Neural progenitor cell (in vitro differentiated cells): ENCODE results near the gene KIAA0753. TPM values are rescaled to one million over a fixed set of nuclear protein-coding genes. Genes with fewer than 3 reads are reported as not detected.
"Not testable (repeated sequence)": the region's sequence is repeated elsewhere in the genome, so short reads cannot be mapped to it uniquely, and the experiment has no call there.

Experiments used
- DNase-seq: peaks from one replicate; pipeline ENCODE4 v3.0.0-alpha.2; 2016; ENCODE audit warnings: low spot score
- H2AFZ ChIP-seq: fragments of 200-600 bp; sonication (generic); replicated peaks from 2 replicates; pipeline ENCODE4 v1.6.1; 2016; ENCODE audit warnings: antibody characterized with exemption
- H3F3A ChIP-seq: fragments of 200-600 bp; sonication (generic); 2 replicates; pipeline ENCODE4 v1.6.1; 2016; ENCODE audit warnings: antibody characterized with exemption, low read depth
- H3K27ac ChIP-seq: fragments of 200-600 bp; sonication (generic); 2 replicates; pipeline ENCODE4 v1.5.1; 2016; ENCODE audit warnings: mild to moderate bottlenecking
- H3K27me3 ChIP-seq: fragments of 200-600 bp; sonication (generic); 2 replicates; pipeline ENCODE4 v1.6.1; 2016; ENCODE audit warnings: mild to moderate bottlenecking, moderate library complexity
- H3K36me3 ChIP-seq: fragments of 200-600 bp; sonication (generic); 2 replicates; pipeline ENCODE4 v1.5.1; 2016
- H3K4me1 ChIP-seq: fragments of 200-600 bp; sonication (generic); 2 replicates; pipeline ENCODE4 v1.6.1; 2016; ENCODE audit warnings: mixed run types
- H3K4me2 ChIP-seq: fragments of 200-600 bp; sonication (generic); 2 replicates; pipeline ENCODE4 v1.6.1; 2016
- H3K4me3 ChIP-seq: fragments of 200-600 bp; sonication (generic); 2 replicates; pipeline ENCODE4 v1.5.1; 2016
- H3K79me2 ChIP-seq: fragments of 200-600 bp; sonication (generic); 2 replicates; pipeline ENCODE4 v1.6.1; 2016; ENCODE audit warnings: low read depth
- H3K9ac ChIP-seq: fragments of 200-600 bp; sonication (generic); 2 replicates; pipeline ENCODE4 v1.6.1; 2016
- H3K9me3 ChIP-seq: fragments of 200-600 bp; sonication (generic); 2 replicates; pipeline ENCODE4 v1.5.1; 2016; ENCODE audit warnings: low read depth
- H4K20me1 ChIP-seq: fragments of 200-600 bp; sonication (generic); 2 replicates; pipeline ENCODE4 v1.6.1; 2016; ENCODE audit warnings: low read depth
- H3K27ac Mint-ChIP-seq: 3 replicates; pipeline ENCODE4 v1.8.0; 2021; ENCODE audit warnings: mixed read lengths
- H3K27me3 Mint-ChIP-seq: 2 replicates; pipeline ENCODE4 v1.8.0; 2022; ENCODE audit warnings: low read depth, mild to moderate bottlenecking, inconsistent platforms, moderate library complexity, mixed read lengths; ENCODE audit not compliant: insufficient read depth
- H3K36me3 Mint-ChIP-seq: 3 replicates; pipeline ENCODE4 v1.8.0; 2021; ENCODE audit warnings: mixed read lengths
- H3K4me1 Mint-ChIP-seq: 3 replicates; pipeline ENCODE4 v1.8.0; 2021; ENCODE audit warnings: mixed read lengths
- H3K4me3 Mint-ChIP-seq: 3 replicates; pipeline ENCODE4 v1.8.0; 2021; ENCODE audit warnings: mild to moderate bottlenecking, moderate library complexity, mixed read lengths
- H3K9me3 Mint-ChIP-seq: 3 replicates; pipeline ENCODE4 v1.8.0; 2020; ENCODE audit warnings: mixed read lengths
- EZH2 ChIP-seq: fragments of 200-600 bp; sonication (generic); IDR thresholded peaks from 2 replicates; pipeline ENCODE4 v1.6.1; 2017; ENCODE audit warnings: antibody characterized with exemption, mild to moderate bottlenecking, moderate library complexity
- EZH2phosphoT487 ChIP-seq: fragments of 200-600 bp; sonication (generic); IDR thresholded peaks from 2 replicates; pipeline ENCODE4 v1.6.1; 2017; ENCODE audit warnings: antibody characterized with exemption
- total RNA-seq: library from RNA; depleted of rRNA; stranded (reverse); fragments of >200 nt; gene quantifications from 2 replicates; pipeline ENCODE4 v1.2.3, GENCODE V29; 2015; ENCODE audit warnings: low replicate concordance
- TF ChIP-seq, protein P1 (sequence below): fragments of 200-600 bp; sonication (generic); IDR thresholded peaks from 2 replicates; pipeline ENCODE4 v1.5.1; 2017; ENCODE audit warnings: antibody characterized with exemption, mild to moderate bottlenecking

The KIAA0753 gene
- total RNA-seq, 1 donor from 2014 or later, result 24.1 TPM

DNA sequence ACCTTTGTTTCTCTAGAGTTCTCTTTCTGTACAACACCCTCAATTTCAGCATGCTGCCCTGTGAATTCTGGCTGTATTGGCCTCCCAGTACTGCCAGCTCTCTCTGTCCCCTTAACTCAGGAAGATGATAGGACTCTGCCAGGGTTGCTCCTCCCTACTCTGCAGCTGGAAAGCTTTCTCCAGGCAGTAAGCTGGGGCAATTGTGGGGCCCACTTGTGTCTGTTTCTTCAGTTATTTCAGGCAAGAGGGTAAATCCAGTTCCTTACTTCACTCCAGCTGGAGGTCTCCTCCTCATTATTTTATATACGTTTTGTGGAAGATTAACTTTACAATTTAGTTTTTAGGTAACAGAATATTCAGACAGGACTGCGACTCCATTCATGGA is 20.9 kb upstream of the KIAA0753 start:
- peaks cover 51% of the 10 kb centered on the region for H3K27me3 ChIP-seq
- no peak for DNase-seq

DNA sequence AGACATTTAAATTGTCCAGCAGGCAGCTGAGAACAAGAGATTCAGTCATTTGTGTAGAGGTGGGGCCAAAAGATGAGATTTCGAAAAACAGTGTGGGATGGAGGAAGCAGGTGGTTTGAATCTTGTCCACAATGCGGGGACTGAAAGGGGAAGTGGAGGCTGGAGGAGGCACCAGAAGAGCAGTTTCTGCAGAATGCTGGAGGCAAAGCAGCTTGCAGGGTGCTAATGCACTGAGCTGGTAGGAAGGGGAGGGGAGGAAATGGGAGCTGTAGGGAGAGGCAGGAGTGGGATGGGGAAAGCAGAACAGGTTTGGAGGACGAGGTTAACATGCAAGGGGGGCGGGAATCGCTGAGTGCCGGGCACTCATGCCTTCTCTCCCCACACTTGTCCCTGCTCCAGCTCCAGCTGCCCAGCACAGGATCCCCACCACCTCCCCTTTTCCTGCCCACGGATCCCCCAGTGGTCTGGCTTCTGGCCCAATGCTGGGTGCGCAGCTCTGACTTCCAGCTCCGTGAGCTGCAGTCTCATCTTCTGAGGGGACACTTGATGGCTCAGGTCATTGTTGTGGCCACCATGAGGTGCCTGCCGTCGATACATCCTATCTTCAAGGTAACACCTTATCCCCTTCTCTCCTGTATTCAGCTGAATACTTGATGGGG is 20.4 kb upstream of the KIAA0753 start:
- Mint-ChIP-seq H3K27me3 (peaks cover 40% of the 10 kb centered on the region), H3K36me3 (peaks cover 1% of the 10 kb centered on the region)
- no peak overlapping the region for H3K4me2 ChIP-seq

More for the DNA sequence above, 20.9 kb upstream of the KIAA0753 start:
- Histone ChIP-seq H3K4me2 (no peak overlapping the region), H3K79me2 (no peaks in the 10 kb centered on the region), H3K9me3 (no peaks in the 10 kb centered on the region), H4K20me1 (no peaks in the 10 kb centered on the region), H3K4me1 (no peaks in the 10 kb centered on the region), H3K27ac (no peak overlapping the region), H2AFZ (no peak overlapping the region), H3F3A (no peaks in the 10 kb centered on the region), H3K36me3 (no peaks in the 10 kb centered on the region), H3K9ac (no peak overlapping the region), H3K4me3 (no peak overlapping the region)
- no peak overlapping the region for H3K4me3 Mint-ChIP-seq
- H3K9me3 Mint-ChIP-seq, result peaks cover 2% of the 10 kb centered on the region
- no peak for TF ChIP-seq EZH2
- no peak for TF ChIP-seq EZH2phosphoT487
- TF ChIP-seq, protein P1, sequence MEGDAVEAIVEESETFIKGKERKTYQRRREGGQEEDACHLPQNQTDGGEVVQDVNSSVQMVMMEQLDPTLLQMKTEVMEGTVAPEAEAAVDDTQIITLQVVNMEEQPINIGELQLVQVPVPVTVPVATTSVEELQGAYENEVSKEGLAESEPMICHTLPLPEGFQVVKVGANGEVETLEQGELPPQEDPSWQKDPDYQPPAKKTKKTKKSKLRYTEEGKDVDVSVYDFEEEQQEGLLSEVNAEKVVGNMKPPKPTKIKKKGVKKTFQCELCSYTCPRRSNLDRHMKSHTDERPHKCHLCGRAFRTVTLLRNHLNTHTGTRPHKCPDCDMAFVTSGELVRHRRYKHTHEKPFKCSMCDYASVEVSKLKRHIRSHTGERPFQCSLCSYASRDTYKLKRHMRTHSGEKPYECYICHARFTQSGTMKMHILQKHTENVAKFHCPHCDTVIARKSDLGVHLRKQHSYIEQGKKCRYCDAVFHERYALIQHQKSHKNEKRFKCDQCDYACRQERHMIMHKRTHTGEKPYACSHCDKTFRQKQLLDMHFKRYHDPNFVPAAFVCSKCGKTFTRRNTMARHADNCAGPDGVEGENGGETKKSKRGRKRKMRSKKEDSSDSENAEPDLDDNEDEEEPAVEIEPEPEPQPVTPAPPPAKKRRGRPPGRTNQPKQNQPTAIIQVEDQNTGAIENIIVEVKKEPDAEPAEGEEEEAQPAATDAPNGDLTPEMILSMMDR, result no peak
- H3K27me3 Mint-ChIP-seq, result peaks cover 39% of the 10 kb centered on the region
- no peak overlapping the region for H3K27ac Mint-ChIP-seq
- H3K4me1 Mint-ChIP-seq, result peaks cover 4% of the 10 kb centered on the region
- H3K36me3 Mint-ChIP-seq, result peaks cover 1% of the 10 kb centered on the region

DNA sequence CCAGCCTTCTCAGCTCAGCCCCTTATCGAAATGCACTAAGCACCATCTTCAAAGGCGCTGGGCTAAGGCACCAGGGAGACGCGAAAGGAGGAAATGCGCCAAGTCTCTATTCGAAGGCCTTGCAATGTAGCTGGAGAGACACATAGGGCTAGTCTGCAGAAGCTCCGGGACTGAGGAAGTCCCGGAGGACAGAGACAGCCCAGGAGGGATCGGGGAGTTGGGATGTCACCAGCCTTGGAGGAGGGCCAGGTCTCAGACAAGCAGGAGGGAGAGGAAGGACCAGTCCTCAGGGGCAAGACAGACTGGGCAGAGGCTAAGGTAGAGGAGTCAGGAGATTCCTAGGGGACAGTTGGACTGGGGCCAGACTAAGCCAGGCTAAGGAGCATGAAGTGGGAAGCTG is 19.6 kb upstream of the KIAA0753 start:
- H3K9ac ChIP-seq, result no peak overlapping the region
- H3K79me2 ChIP-seq, result no peaks in the 10 kb centered on the region
- peaks cover 1% of the 10 kb centered on the region for H3K36me3 Mint-ChIP-seq
- no peak overlapping the region for H3K4me3 ChIP-seq
- DNase-seq, result no peak
- peaks cover 4% of the 10 kb centered on the region for H3K4me1 ChIP-seq
- H3K4me3 Mint-ChIP-seq, result peak overlapping the region; percentile 52
- H3K4me1 Mint-ChIP-seq, result peaks cover 9% of the 10 kb centered on the region
- H3K36me3 ChIP-seq, result no peaks in the 10 kb centered on the region
- no peak overlapping the region for H2AFZ ChIP-seq
- H3K4me2 ChIP-seq, result no peak overlapping the region
- peaks cover 6% of the 10 kb centered on the region for H3F3A ChIP-seq
- no peak for TF ChIP-seq EZH2
- TF ChIP-seq, protein P1, result no peak
- TF ChIP-seq EZH2phosphoT487, result no peak
- H3K27me3 ChIP-seq, result peaks cover 56% of the 10 kb centered on the region
- H4K20me1 ChIP-seq, result no peaks in the 10 kb centered on the region
- peaks cover 46% of the 10 kb centered on the region for H3K27me3 Mint-ChIP-seq
- peaks cover 2% of the 10 kb centered on the region for H3K9me3 Mint-ChIP-seq
- H3K27ac Mint-ChIP-seq, result no peak overlapping the region
- no peaks in the 10 kb centered on the region for H3K9me3 ChIP-seq
- H3K27ac ChIP-seq, result no peak overlapping the region

More for the DNA sequence above, 20.4 kb upstream of the KIAA0753 start:
- Mint-ChIP-seq H3K27ac (no peak overlapping the region), H3K4me1 (peaks cover 3% of the 10 kb centered on the region), H3K9me3 (peaks cover 2% of the 10 kb centered on the region), H3K4me3 (no peak overlapping the region)
- Histone ChIP-seq H3K36me3 (no peaks in the 10 kb centered on the region), H3K27me3 (peaks cover 56% of the 10 kb centered on the region), H2AFZ (no peak overlapping the region), H3K9ac (no peak overlapping the region), H3K79me2 (no peaks in the 10 kb centered on the region), H4K20me1 (no peaks in the 10 kb centered on the region), H3K4me1 (no peaks in the 10 kb centered on the region), H3K27ac (no peak overlapping the region), H3K9me3 (no peaks in the 10 kb centered on the region), H3K4me3 (no peak overlapping the region), H3F3A (peaks cover 2% of the 10 kb centered on the region)
- DNase-seq, result no peak
- TF ChIP-seq, protein P1, result no peak
- TF ChIP-seq EZH2phosphoT487, result no peak

DNA sequence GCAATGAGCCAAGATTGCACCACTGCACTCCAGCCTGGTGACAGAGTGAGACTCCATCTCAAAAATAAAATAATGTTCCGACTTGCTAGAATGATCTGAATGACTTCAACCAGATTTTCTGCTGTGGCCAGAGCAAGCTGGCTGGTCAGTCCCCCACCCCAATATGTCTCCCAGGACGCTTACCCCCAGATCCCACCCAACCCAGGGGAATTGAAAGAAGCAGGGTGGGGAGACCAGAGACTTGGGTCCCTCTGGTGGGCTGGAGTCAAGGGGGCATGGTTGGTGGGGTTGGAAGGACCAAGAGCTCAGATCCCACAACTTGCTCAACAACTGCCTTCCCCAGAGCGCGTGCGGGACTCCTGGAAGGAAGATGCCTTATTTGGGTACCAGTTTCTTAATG is 17.9 kb upstream of the KIAA0753 start:
- H3K36me3 ChIP-seq, H3K27ac Mint-ChIP-seq, H3K27ac ChIP-seq, H3K9ac ChIP-seq, H3K4me3 ChIP-seq, H3K9me3 Mint-ChIP-seq, H3K4me2 ChIP-seq, H4K20me1 ChIP-seq, H3K36me3 Mint-ChIP-seq, H3K79me2 ChIP-seq, DNase-seq, H3K9me3 ChIP-seq, H2AFZ ChIP-seq: not testable (repeated sequence)
- Histone ChIP-seq H3K4me1 (peaks cover 21% of the 10 kb centered on the region), H3K27me3 (peaks cover 73% of the 10 kb centered on the region), H3F3A (peaks cover 20% of the 10 kb centered on the region)
- H3K27me3 Mint-ChIP-seq, result peaks cover 55% of the 10 kb centered on the region
- H3K4me1 Mint-ChIP-seq, result peaks cover 20% of the 10 kb centered on the region
- H3K4me3 Mint-ChIP-seq, result peak overlapping the region; percentile 78
